Measurements from ENCODE around the gene ADM. TPM values are rescaled to one million over a fixed set of nuclear protein-coding genes. Genes with fewer than 3 reads are reported as not detected.

Gene ADM
- total and polyA plus RNA-seq, 2 donors (not counting 3 experiments of a cell fraction or from before 2014, with no cell fraction given) = 45.3 to 55.5 TPM

DNA sequence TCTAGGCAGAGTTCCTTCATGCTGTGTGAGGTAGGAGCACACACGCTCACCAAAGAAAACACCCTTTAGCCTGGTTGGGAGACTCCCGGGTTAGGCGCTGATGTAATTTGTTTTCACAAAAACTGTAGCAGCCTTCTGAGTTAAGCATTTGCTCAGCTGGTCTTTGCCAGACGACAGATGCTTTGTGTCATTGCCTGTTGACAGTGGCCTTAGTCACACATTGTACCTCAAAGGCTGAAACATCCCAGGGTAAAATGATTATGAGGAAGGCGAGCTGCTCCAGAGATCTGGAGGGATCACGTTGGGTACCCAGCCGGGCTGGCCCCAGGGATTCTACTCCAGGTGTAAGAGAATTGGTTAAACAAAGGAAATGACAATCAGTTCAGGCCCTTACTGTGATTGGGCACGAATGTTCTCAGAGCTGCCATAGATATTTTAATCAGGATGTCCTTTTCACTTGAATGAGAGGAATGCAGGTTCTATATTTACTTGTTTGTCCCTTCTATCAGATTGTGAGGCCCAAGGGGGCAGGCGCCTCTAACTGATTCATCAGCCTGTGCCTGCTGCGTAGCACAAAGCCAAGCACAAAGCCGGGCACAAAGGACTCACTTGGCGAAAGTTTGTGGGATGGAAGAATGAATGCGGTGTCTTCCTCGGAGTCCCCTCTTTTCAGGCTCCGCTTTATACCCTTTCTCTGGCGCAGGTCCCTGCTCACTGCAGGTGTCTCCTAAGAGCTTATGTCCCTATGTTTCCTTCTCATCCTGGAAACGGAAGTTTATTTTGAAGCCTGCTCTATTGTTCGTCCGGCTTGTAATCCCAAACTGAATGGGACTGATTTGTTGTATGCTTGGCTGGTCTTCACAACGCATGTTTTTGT lies 47.1 kb downstream of the ADM start:
- TF ChIP-seq POLR2AphosphoS5 (IDR thresholded peaks at IDR 0.05; ENCODE audit: insufficient read depth, low read depth, low read length) = peak; percentile 31
- TF ChIP-seq JUN (IDR thresholded peaks at IDR 0.05; ENCODE audit: borderline replicate concordance, insufficient read depth, insufficient read length, low read depth) = peak; percentile 22
- no peak for TF ChIP-seq EZH2 (IDR thresholded peaks at IDR 0.05; ENCODE audit: borderline replicate concordance, low read depth, low read length, severe bottlenecking)
- no peak for TF ChIP-seq FOS (IDR thresholded peaks at IDR 0.05; ENCODE audit: borderline replicate concordance, insufficient read depth, low read length)
- ChIA-PET POLR2A (interaction anchor here (0.9 to 1.4 kb wide), 3 partner anchors 23 to 47 kb away, joined by 3 to 7 read pairs (median 4); partner anchors contain the start of gene ADM), CTCF (interaction anchor here (0.8 to 4.4 kb wide), 8 partner anchors 14 to 49 kb away, joined by 3 to 36 read pairs (median 5); no protein-coding TSS in a partner anchor)
- BruUV-seq (replicated peaks) = no TSS peak
- Histone ChIP-seq H3K27me3 (ENCODE audit: control insufficient read depth in 2 of 2, insufficient read depth in 2 of 2, low read length in 2 of 2) (no peaks in the 10 kb centered on the region), H3K9ac (replicated peaks; ENCODE audit: extremely low read depth, insufficient read depth, low read length) (peak overlapping the region; percentile 58), H2AFZ (ENCODE audit: low read depth, low read length) (no peak overlapping the region), H3K9me3 (replicated peaks; ENCODE audit: control insufficient read depth, insufficient read depth, low read length) (no peaks in the 10 kb centered on the region), H3K36me3 (ENCODE audit: control insufficient read depth in 2 of 2, extremely low read depth in 1 of 2, insufficient read depth in 2 of 2, low read length in 2 of 2) (no peaks in the 10 kb centered on the region), H3K4me2 (ENCODE audit: insufficient read depth, low read length) (peak overlapping the region; percentile 19), H3K27ac (ENCODE audit: insufficient read depth, low read depth, low read length) (peak overlapping the region; percentile 89), H3K4me1 (ENCODE audit: control insufficient read depth, extremely low read depth, insufficient read depth, low read length) (peaks cover 23% of the 10 kb centered on the region), H3K79me2 (ENCODE audit: control insufficient read depth, insufficient read depth, low read length) (no peaks in the 10 kb centered on the region), H4K20me1 (replicated peaks; ENCODE audit: control insufficient read depth, extremely low read depth, insufficient read depth, low read length) (no peaks in the 10 kb centered on the region), H3K4me3 (replicated peaks in 1 of 3; ENCODE audit: insufficient read depth in 1 of 3, low read depth in 1 of 3, low read length in 3 of 3) (no peak overlapping the region), H3K9me1 (replicated peaks; ENCODE audit: control insufficient read depth, extremely low read depth, insufficient read depth, low read length) (no peaks in the 10 kb centered on the region)
- intact Hi-C loops (cut with micrococcal nuclease) (loop anchor here (1.0 kb wide), 3 partner anchors 14 to 44 kb away; no protein-coding TSS in a partner anchor), dilution Hi-C loops (cut with MboI; ENCODE audit: extremely low pct_ligation_motif_present, low sequenced_read_pairs) (no loop called here)
- FAIRE-seq (peak; percentile 85), DNase-seq (ENCODE audit: low read depth, low spot score) (peak; percentile 79)

Measured in endothelial cell of umbilical vein (primary cell).